Measurements from ENCODE around the gene PHGDH.
"Not testable (repeated sequence)": the region's sequence is repeated elsewhere in the genome, so short reads cannot be mapped to it uniquely, and the experiment has no call there.

PHGDH gene

DNA sequence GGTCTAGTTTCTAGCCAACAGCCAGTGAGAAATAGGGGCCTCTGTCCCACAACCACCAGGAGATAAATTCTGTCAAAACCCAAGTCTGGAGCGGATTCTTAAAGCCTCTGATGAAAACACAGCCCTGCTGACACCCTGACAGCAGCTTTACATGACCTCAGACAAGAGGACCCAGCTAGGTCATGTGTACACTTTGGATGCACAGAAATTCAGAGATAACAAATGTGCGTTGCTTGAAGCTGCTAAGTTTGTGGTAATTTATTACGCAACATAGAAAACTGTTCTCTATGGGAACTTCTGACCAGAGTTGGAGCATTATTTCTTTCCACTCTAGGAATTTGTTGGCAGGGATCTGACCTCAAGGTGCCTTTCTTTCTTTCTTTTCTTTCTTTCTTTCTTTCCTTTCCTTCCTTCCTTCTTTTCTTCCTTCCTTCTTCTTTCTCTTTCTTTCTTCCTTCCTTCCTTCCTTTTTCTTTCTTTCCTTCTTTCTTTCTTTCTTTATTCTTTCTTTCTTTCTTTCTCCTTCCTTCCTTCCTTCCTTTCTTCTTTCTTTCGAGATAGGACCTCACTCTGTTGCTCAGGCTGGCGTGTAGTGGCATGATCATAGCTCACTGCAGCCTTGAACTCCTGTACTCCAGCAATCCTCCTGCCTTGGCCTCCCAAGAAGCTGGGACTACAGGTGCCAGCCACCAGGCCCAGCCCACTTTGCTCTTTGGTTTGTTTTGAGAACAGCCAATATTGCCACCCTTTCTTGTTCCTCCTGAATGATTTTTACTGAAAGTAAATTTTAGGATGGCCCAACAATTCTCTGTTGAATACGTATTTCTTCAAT, 71.8 kb downstream of the PHGDH start:
- TF ChIP-seq, protein P1, sequence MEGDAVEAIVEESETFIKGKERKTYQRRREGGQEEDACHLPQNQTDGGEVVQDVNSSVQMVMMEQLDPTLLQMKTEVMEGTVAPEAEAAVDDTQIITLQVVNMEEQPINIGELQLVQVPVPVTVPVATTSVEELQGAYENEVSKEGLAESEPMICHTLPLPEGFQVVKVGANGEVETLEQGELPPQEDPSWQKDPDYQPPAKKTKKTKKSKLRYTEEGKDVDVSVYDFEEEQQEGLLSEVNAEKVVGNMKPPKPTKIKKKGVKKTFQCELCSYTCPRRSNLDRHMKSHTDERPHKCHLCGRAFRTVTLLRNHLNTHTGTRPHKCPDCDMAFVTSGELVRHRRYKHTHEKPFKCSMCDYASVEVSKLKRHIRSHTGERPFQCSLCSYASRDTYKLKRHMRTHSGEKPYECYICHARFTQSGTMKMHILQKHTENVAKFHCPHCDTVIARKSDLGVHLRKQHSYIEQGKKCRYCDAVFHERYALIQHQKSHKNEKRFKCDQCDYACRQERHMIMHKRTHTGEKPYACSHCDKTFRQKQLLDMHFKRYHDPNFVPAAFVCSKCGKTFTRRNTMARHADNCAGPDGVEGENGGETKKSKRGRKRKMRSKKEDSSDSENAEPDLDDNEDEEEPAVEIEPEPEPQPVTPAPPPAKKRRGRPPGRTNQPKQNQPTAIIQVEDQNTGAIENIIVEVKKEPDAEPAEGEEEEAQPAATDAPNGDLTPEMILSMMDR (conservative IDR thresholded peaks at IDR 0.05; ENCODE audit: control insufficient read depth, insufficient read depth, low read depth, low read length): no peak
- H3K4me3 ChIP-seq (ENCODE audit: control insufficient read depth, low read depth, low read length): no peak overlapping the region
- DNase-seq (ENCODE audit: low read depth): peak; percentile 60

DNA sequence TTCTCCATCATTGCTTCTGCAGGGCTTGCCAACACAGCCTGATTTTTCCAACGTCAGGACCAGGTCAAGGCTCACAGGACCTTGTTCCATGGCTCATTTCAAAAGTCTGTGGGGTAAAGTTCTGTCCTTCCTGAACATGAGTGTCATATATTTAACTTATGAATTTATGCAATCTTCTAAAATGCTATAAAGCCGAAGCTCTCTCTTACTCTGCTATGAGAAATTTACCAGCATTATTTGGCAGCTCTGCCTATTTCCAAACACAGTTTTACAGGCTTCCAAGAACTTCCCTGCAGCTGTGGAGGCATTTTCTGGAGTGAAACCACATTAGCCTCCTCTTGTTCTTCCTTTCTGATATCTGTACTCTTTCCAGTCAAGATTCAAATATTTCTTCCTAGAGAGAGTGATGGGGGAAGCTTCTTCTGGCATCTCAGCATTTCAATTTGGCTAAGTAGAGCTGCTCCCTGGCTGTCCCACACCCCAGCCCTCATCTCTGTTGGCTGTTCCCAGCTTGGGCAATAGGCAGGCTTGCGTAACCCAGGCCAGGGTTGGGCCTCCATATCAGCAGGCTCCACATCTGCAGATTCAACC, 72.6 kb downstream of the PHGDH start:
- TF ChIP-seq, protein P1 (conservative IDR thresholded peaks at IDR 0.05; ENCODE audit: control insufficient read depth, insufficient read depth, low read depth, low read length): no peak
- peak; percentile 58 for DNase-seq (ENCODE audit: low read depth)
- no peak overlapping the region for H3K4me3 ChIP-seq (ENCODE audit: control insufficient read depth, low read depth, low read length)

DNA sequence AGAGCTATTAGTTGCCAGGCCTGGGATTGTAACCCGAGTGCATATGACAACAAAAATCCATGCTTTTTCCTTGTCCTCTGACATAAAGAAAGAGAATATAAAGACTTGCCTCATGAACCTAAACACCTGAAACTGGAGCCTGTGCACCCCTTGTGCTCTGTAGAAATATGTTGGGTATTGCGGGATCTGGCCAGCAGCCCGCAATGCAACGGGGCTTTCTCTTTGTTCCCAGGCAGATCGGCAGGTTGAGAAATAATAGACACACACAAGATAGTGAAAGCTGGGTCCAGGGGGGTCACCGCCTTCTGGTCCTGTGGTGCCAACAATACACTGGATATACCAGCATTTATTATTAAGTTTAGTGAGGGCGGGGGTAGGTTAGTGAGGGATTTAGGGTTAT, 74.3 kb downstream of the PHGDH start:
- H3K4me3 ChIP-seq (ENCODE audit: control insufficient read depth, low read depth, low read length); DNase-seq (ENCODE audit: low read depth): not testable (repeated sequence)

DNA sequence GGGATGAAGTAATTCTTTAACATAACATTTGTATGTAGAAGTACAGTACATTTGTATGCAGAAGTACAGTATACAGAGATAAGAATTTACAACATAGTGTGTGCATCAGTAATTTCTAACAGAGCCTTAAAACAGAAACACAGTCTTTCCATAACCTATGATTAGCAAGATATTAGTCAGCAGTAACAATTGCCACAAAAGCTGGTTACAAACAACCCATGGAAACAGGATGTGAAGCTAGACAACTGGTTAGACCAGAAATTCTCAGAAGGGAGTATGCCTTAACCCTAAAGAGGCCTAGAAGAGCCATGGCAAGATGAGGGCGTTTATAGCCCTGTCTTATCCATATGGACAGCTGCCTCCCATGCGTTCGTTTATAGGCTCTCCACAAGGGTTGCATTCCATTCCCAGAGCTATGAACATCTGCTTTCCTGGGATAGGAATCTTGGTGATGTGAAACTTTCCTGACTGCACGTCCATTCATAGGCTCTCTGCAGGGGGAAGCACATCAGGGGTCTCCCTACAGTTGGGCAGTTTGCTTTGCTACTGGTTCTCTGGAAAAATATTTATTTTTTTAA, 74.8 kb downstream of the PHGDH start:
- DNase-seq (ENCODE audit: low read depth); H3K4me3 ChIP-seq (ENCODE audit: control insufficient read depth, low read depth, low read length): not testable (repeated sequence)

DNA sequence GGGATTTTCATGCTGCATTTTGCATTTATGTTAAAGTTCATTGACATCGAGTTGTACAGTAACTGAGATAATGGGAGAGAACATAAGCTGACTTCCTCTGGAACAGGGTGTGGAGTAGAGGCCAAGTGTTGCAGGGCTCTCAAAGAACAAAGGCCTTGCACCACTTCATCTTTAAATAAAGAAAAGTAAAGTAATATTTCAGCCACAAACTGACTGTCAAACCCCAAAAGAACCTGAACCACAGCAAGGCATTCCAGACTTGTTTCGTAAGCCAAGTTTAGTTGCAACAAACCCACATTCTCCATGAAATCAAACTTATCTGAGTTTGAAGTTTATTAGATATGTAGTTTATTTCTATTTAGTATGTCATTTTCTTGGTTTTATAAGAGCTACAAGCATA, 76.0 kb downstream of the PHGDH start:
- TF ChIP-seq, protein P1 (conservative IDR thresholded peaks at IDR 0.05; ENCODE audit: control insufficient read depth, insufficient read depth, low read depth, low read length): no peak
- peak; percentile 21 for DNase-seq (ENCODE audit: low read depth)
- no peak overlapping the region for H3K4me3 ChIP-seq (ENCODE audit: control insufficient read depth, low read depth, low read length)

DNA sequence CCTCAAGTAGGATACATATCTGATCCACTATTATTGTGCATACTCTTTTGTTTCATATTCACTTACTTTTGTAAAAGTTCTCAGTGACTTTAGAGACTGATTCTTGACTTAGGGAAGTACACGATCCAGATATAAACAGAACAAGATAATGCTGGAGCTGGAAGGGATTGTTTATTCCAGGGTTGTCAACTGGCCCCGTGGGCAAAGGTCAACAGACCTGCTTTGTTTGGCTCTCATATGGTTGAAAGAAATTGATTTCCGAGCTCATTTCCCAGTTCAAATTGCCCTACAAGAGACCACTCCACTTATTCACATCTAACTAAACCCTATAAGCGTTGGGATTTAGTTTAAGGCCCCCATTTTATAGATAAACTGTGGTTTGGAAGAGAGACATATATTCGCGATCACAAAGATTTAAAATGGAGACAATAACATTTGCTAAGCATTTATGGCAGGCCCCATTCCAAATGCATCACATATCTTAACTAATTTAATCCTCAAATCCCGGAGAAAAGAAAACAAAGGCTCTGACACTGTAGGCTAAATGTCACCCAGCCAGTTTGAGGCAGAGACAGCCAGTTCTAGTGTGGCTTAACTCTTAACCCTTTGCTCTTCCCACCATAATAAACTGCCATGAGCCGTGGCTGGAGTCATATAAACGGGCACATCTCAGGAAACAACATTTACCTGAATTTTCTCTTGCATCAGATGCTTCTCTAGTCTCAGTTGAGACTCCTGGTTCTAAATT, 78.9 kb downstream of the PHGDH start:
- DNase-seq (ENCODE audit: low read depth): no peak
- H3K4me3 ChIP-seq (ENCODE audit: control insufficient read depth, low read depth, low read length): no peak overlapping the region
- TF ChIP-seq, protein P1 (conservative IDR thresholded peaks at IDR 0.05; ENCODE audit: control insufficient read depth, insufficient read depth, low read depth, low read length): no peak

DNA sequence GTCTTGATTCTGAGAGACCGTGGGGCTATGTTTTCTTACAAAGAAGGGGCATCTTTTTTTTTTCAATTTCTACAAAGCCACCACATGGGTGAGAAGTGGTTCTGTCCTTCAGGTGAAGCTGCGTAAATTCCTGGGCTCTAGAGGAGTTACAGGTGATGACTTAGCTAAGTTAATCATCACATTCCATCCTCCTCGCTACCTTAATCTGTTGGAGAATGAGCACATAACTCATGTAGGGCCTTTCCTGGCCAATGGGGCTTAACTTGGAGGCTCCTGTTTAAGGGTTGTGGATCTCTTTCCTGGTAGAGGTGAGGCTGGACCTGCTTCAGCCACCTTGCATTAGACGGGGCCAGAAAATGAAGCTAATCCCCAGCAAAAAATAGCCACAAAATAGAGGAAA, 79.6 kb downstream of the PHGDH start:
- DNase-seq (ENCODE audit: low read depth): no peak
- TF ChIP-seq, protein P1 (conservative IDR thresholded peaks at IDR 0.05; ENCODE audit: control insufficient read depth, insufficient read depth, low read depth, low read length): no peak
- no peak overlapping the region for H3K4me3 ChIP-seq (ENCODE audit: control insufficient read depth, low read depth, low read length)

All from fibroblast of mammary gland (primary cell).